Nephron progenitor cell (in vitro differentiated cells): Measurements from ENCODE around the gene FAM13A.
"Not testable (repeated sequence)": the region's sequence is repeated elsewhere in the genome, so short reads cannot be mapped to it uniquely, and the experiment has no call there.

Experiments
- DNase-seq: peaks from one replicate; pipeline ENCODE4 v3.0.0; 2021
- H3K27ac Mint-ChIP-seq: 2 replicates; pipeline ENCODE4 v1.8.0; 2021; ENCODE audit warnings: mild to moderate bottlenecking, moderate library complexity, mixed read lengths
- H3K27me3 Mint-ChIP-seq: 2 replicates; pipeline ENCODE4 v1.8.0; 2021; ENCODE audit warnings: mild to moderate bottlenecking, low read depth, mixed read lengths; ENCODE audit not compliant: poor library complexity
- H3K36me3 Mint-ChIP-seq: 2 replicates; pipeline ENCODE4 v1.8.0; 2021; ENCODE audit warnings: low read depth, mixed read lengths
- H3K4me1 Mint-ChIP-seq: 2 replicates; pipeline ENCODE4 v1.8.0; 2021; ENCODE audit warnings: mixed read lengths
- H3K4me3 Mint-ChIP-seq: 2 replicates; pipeline ENCODE4 v1.8.0; 2021; ENCODE audit warnings: mild to moderate bottlenecking, moderate library complexity, mixed read lengths
- H3K9me3 Mint-ChIP-seq: 2 replicates; pipeline ENCODE4 v1.8.0; 2021; ENCODE audit warnings: mild to moderate bottlenecking, moderate library complexity, mixed read lengths
- TF ChIP-seq, protein P1 (sequence below): fragments of 200-600 bp; sonication (generic); IDR thresholded peaks from 2 replicates; pipeline ENCODE4 v1.5.0; 2021; ENCODE audit warnings: antibody characterized with exemption

FAM13A gene

DNA sequence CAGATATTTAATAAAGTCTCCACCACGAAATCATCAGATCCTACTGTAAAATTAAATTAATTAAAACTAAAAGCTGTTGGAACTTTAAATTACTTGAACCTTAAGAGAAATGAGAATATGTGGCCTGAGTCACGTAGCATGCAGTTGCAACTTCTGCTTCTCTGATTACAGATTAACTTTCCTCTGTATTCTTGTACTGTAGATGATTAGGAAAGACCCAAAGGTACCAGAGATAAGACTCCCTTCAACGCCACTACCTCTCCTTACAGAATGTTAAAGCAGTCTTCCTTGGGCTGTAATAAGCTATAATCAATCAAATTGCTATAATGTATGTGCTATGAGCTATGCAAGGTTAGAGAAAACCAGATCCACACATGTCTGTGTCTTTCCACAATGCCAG is 47.9 kb downstream of the FAM13A start:
- no peak for DNase-seq
- no peaks in the 10 kb centered on the region for H3K4me1 Mint-ChIP-seq
- no peak overlapping the region for H3K27ac Mint-ChIP-seq
- H3K36me3 Mint-ChIP-seq: peaks cover 92% of the 10 kb centered on the region
- H3K4me3 Mint-ChIP-seq: no peak overlapping the region
- TF ChIP-seq, protein P1, sequence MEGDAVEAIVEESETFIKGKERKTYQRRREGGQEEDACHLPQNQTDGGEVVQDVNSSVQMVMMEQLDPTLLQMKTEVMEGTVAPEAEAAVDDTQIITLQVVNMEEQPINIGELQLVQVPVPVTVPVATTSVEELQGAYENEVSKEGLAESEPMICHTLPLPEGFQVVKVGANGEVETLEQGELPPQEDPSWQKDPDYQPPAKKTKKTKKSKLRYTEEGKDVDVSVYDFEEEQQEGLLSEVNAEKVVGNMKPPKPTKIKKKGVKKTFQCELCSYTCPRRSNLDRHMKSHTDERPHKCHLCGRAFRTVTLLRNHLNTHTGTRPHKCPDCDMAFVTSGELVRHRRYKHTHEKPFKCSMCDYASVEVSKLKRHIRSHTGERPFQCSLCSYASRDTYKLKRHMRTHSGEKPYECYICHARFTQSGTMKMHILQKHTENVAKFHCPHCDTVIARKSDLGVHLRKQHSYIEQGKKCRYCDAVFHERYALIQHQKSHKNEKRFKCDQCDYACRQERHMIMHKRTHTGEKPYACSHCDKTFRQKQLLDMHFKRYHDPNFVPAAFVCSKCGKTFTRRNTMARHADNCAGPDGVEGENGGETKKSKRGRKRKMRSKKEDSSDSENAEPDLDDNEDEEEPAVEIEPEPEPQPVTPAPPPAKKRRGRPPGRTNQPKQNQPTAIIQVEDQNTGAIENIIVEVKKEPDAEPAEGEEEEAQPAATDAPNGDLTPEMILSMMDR: no peak
- peaks cover 21% of the 10 kb centered on the region for H3K9me3 Mint-ChIP-seq
- peaks cover 3% of the 10 kb centered on the region for H3K27me3 Mint-ChIP-seq

DNA sequence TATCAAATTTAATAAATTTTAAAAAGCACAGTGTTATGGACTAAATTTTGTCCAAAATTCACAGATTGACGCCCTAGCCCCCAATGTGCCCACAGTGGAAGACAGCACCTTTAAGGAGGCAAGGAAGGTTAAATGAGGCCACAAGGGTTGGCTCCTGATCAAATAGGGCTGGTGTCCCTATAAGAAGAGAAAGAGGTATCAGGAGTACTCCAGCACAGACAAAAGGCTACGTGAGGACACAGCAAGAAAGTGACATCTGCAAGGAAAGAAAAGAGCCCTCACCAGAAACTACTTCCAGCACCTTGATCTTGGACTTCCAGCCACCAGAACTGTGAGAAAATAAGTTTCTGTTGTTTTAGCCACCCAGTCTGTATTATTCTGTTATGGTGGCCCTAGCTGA is 48.8 kb downstream of the FAM13A start:
- no peak overlapping the region for H3K4me3 Mint-ChIP-seq
- peaks cover 96% of the 10 kb centered on the region for H3K36me3 Mint-ChIP-seq
- H3K4me1 Mint-ChIP-seq: no peaks in the 10 kb centered on the region
- no peak for DNase-seq
- H3K9me3 Mint-ChIP-seq: peaks cover 21% of the 10 kb centered on the region
- TF ChIP-seq, protein P1: no peak
- H3K27me3 Mint-ChIP-seq: peaks cover 3% of the 10 kb centered on the region
- H3K27ac Mint-ChIP-seq: no peak overlapping the region

DNA sequence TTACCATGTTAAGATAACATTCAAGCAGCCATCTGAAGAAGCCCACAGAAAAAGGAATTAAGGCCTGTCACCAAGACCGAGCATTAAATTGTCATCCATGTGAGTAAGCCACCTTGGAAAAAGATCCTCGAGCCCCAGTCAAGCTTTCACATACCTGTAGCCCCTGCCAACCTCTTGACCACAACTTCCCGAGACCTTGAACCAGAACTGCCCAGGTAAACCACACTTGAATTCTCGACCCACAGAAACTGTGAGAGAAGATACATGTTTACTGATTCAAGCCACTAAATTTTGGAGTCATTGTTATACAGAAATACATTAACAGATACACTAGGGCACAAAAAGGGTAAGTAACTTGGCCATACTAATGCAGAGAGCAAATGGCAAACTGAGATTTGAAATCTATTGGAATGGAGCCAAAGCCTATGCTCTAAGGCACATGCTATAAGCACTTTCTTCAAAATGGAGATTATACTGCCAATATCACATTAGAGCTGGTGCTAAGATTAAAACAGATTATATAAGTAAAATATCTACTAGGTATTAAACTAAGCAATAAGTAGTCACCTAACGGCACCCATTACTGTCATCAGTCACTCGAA is 49.5 kb downstream of the FAM13A start:
- Mint-ChIP-seq H3K4me3 (no peak overlapping the region), H3K4me1 (peaks cover 2% of the 10 kb centered on the region), H3K9me3 (peaks cover 21% of the 10 kb centered on the region), H3K36me3 (peaks cover 99% of the 10 kb centered on the region), H3K27me3 (peaks cover 3% of the 10 kb centered on the region), H3K27ac (no peak overlapping the region)
- TF ChIP-seq, protein P1: no peak
- DNase-seq: no peak

DNA sequence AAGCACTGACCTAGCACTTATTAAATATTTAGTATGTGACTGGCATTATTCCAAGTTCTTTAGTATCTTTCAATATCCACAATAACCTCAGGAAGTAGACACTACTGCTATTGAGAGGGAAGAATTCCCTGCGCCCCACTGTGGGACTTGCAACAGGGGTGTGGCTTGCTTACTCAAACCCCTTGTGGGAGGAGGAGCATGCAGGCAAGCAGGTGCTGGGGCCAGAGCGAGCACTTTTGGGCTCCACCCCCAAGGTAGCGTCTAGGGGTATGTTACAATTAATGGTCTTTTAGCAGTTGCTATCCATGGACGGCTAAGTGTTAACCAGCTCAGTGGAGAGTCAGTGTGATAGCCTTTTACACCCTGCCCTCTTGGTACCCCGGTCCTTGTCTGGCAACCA is 50.7 kb downstream of the FAM13A start:
- TF ChIP-seq, protein P1: no peak
- peaks cover 99% of the 10 kb centered on the region for H3K36me3 Mint-ChIP-seq
- H3K4me1 Mint-ChIP-seq: peaks cover 10% of the 10 kb centered on the region

DNA sequence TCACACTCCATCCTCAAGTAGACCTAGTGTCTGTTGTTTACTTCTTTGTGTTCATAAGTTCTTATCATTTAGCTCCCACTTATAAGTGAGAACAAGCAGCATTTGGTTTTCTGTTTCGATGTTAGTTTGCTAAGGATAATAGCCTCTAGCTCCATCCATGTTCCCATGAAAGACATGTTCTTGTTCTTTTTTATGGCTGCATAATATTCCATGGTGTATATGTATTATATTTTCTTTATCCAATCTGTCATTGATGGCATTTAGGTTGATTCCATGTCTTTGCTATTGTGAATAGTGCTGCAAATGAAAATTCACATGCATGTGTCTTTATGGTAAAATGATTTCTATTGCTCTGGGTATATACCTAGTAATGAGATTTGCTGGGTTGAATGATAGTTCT is 51.9 kb downstream of the FAM13A start:
- Mint-ChIP-seq H3K4me1 (peaks cover 19% of the 10 kb centered on the region), H3K36me3 (peaks cover 97% of the 10 kb centered on the region), H3K9me3 (peaks cover 21% of the 10 kb centered on the region)
- H3K27me3 Mint-ChIP-seq, H3K4me3 Mint-ChIP-seq, DNase-seq, H3K27ac Mint-ChIP-seq: not testable (repeated sequence)

More for the DNA sequence above, 50.7 kb downstream of the FAM13A start:
- H3K4me3 Mint-ChIP-seq: no peak overlapping the region
- no peak overlapping the region for H3K27ac Mint-ChIP-seq
- H3K9me3 Mint-ChIP-seq: peaks cover 21% of the 10 kb centered on the region
- DNase-seq: no peak
- H3K27me3 Mint-ChIP-seq: peaks cover 3% of the 10 kb centered on the region

DNA sequence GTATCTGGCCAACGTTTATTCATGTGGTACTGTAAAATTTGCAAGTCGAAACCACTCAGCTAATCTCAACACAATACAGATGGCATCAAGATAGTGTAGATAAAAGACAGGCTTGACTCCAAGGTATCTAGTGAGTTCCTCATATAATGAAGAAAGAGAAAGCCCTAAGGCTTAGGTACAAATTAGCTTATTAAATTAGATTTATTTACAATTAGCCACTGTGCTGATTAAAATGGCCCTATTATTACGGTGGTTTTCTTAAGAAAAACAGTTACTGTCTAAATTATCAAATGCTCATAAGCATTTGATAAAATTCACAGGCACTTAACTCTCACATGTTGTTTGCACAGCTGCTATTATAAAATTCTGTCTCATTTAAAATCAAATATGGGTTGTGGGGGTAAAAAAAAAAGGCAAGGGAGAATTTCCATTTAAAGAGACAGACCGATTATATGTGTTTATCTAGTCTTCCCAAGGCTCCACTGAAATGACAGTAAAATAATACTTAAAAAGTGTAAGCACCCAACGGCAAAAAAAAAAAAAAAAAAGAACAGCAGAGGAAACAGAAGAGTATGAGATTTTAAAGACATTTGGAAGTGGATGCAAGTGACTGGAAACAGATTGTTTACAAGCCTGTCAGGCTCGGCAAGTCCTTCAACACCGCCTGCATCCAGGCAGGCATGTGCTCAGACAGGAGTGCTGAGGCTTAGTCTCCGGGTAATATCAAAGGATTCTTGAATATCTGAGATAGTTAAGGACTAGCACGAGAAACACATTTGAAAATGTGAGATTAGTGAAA is 55.1 kb downstream of the FAM13A start:
- DNase-seq: no peak
- H3K9me3 Mint-ChIP-seq: peaks cover 14% of the 10 kb centered on the region
- no peak overlapping the region for H3K4me3 Mint-ChIP-seq
- H3K27ac Mint-ChIP-seq: peak overlapping the region; percentile 13
- peaks cover 19% of the 10 kb centered on the region for H3K4me1 Mint-ChIP-seq
- H3K36me3 Mint-ChIP-seq: peaks cover 83% of the 10 kb centered on the region
- peaks cover 3% of the 10 kb centered on the region for H3K27me3 Mint-ChIP-seq
- TF ChIP-seq, protein P1: no peak
